NT2/D1 (cell line): ENCODE data around the gene CXXC5.

Source experiments
- SUZ12 ChIP-seq: IDR thresholded peaks from 2 replicates; pipeline ENCODE4 v1.6.1; 2011; ENCODE audit not compliant: insufficient read length, insufficient read depth; ENCODE audit errors: extremely low read depth
- YY1 ChIP-seq: IDR thresholded peaks from 2 replicates; pipeline ENCODE4 v1.6.1; 2011; ENCODE audit not compliant: insufficient read length, insufficient read depth
- ZNF274 ChIP-seq: IDR thresholded peaks from 2 replicates; pipeline ENCODE4 v1.6.1; 2011; ENCODE audit warnings: mild to moderate bottlenecking, low read depth, low read length

- TF ChIP-seq YY1 (no peak), SUZ12 (no peak), ZNF274 (no peak)
These were observed 3.1 kb downstream of the CXXC5 start for GRCh38 chr5:139651043-139651834.
